Activated naive CD4-positive, alpha-beta T cell treated with anti-CD3 and anti-CD28 coated beads, Interleukin-2, amount 10 ng/mL, durations not matched to agents 7 days and 5 days (primary cell): ENCODE results near the gene B3GAT1.

Experiments used
- CTCF ChIA-PET: fragments of 350-600 bp; sonication (Branson Sonifier 250); formaldehyde crosslinking; loops from one replicate; lab custom pipeline; 2021; ENCODE audit warnings: antibody characterized with exemption; lab: Charles Lee
- DNase-seq: peaks from one replicate; pipeline ENCODE4 v3.0.0-alpha.2; 2020
- H3K27ac Mint-ChIP-seq: one replicate; pipeline ENCODE4 v1.8.0; 2021; ENCODE audit warnings: mild to moderate bottlenecking, moderate library complexity, mixed read lengths
- H3K27me3 Mint-ChIP-seq: one replicate; pipeline ENCODE4 v1.8.0; 2021; ENCODE audit warnings: mild to moderate bottlenecking, mixed read lengths
- H3K36me3 Mint-ChIP-seq: one replicate; pipeline ENCODE4 v1.8.0; 2021; ENCODE audit warnings: mixed read lengths
- H3K4me1 Mint-ChIP-seq: one replicate; pipeline ENCODE4 v1.8.0; 2021; ENCODE audit warnings: mixed read lengths
- H3K4me3 Mint-ChIP-seq: one replicate; pipeline ENCODE4 v1.8.0; 2021; ENCODE audit warnings: mild to moderate bottlenecking, moderate library complexity, mixed read lengths
- H3K9me3 Mint-ChIP-seq: one replicate; pipeline ENCODE4 v1.8.0; 2021; ENCODE audit warnings: mixed read lengths

Gene B3GAT1

GRCh38 chr11:134383576-134384221, 28.3 kb downstream of the B3GAT1 start:
- Mint-ChIP-seq H3K36me3 (no peaks in the 10 kb centered on the region), H3K4me3 (no peak overlapping the region), H3K27me3 (peaks cover 89% of the 10 kb centered on the region), H3K4me1 (peaks cover 39% of the 10 kb centered on the region), H3K27ac (no peak overlapping the region), H3K9me3 (no peaks in the 10 kb centered on the region)
- CTCF ChIA-PET, result no interaction called here
- DNase-seq, result no peak

GRCh38 chr11:134382830-134383229, 29.2 kb downstream of the B3GAT1 start:
- H3K9me3 Mint-ChIP-seq, result no peaks in the 10 kb centered on the region
- CTCF ChIA-PET, result no interaction called here
- H3K36me3 Mint-ChIP-seq, result no peaks in the 10 kb centered on the region
- no peak overlapping the region for H3K27ac Mint-ChIP-seq
- no peak overlapping the region for H3K4me3 Mint-ChIP-seq
- no peak for DNase-seq
- peaks cover 86% of the 10 kb centered on the region for H3K27me3 Mint-ChIP-seq
- H3K4me1 Mint-ChIP-seq, result peaks cover 31% of the 10 kb centered on the region

- CTCF ChIA-PET, result no interaction called here
- no peak overlapping the region for H3K27ac Mint-ChIP-seq
- H3K27me3 Mint-ChIP-seq, result peaks cover 85% of the 10 kb centered on the region
- H3K4me1 Mint-ChIP-seq, result peaks cover 26% of the 10 kb centered on the region
- DNase-seq, result no peak
- no peaks in the 10 kb centered on the region for H3K9me3 Mint-ChIP-seq
- no peak overlapping the region for H3K4me3 Mint-ChIP-seq
- H3K36me3 Mint-ChIP-seq, result no peaks in the 10 kb centered on the region
Observed at GRCh38 chr11:134382257-134382656, 29.8 kb downstream of the B3GAT1 start.

- no peak overlapping the region for H3K27ac Mint-ChIP-seq
- no peak for DNase-seq
- H3K36me3 Mint-ChIP-seq, result no peaks in the 10 kb centered on the region
- no peak overlapping the region for H3K4me3 Mint-ChIP-seq
- CTCF ChIA-PET, result no interaction called here
- peaks cover 76% of the 10 kb centered on the region for H3K27me3 Mint-ChIP-seq
- peaks cover 11% of the 10 kb centered on the region for H3K4me1 Mint-ChIP-seq
- no peaks in the 10 kb centered on the region for H3K9me3 Mint-ChIP-seq
Observed at GRCh38 chr11:134380785-134381184, 31.3 kb downstream of the B3GAT1 start.

DNA sequence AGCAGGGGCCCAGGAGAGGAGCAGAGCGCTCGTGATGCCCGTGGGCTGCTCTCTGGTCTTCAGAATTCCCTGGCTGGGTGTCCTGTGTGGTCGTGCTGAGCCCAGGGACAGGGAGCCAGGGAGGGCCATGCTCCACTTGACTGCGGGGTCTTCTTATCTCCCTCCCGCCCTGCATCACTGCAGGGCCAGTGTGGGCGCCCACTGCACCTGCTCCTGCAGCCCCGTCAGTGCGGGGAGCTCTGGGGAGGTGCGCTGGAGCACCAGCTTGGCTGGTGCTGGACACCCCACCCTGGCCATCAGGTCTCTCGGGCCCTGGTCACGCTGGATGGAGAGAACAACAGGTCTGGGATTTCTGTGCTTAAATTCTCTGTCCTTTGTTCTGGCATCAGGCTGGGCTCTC, 31.8 kb downstream of the B3GAT1 start:
- peaks cover 7% of the 10 kb centered on the region for H3K4me1 Mint-ChIP-seq
- DNase-seq, result no peak
- H3K9me3 Mint-ChIP-seq, result no peaks in the 10 kb centered on the region
- no peak overlapping the region for H3K27ac Mint-ChIP-seq
- no peaks in the 10 kb centered on the region for H3K36me3 Mint-ChIP-seq
- H3K27me3 Mint-ChIP-seq, result peaks cover 71% of the 10 kb centered on the region
- CTCF ChIA-PET, result no interaction called here
- H3K4me3 Mint-ChIP-seq, result no peak overlapping the region

- CTCF ChIA-PET, result no interaction called here
- Mint-ChIP-seq H3K9me3 (no peaks in the 10 kb centered on the region), H3K27ac (no peak overlapping the region), H3K4me3 (no peak overlapping the region), H3K4me1 (no peaks in the 10 kb centered on the region), H3K27me3 (peaks cover 61% of the 10 kb centered on the region), H3K36me3 (no peaks in the 10 kb centered on the region)
- DNase-seq, result no peak
Observed at GRCh38 chr11:134379241-134379640, 32.8 kb downstream of the B3GAT1 start.

GRCh38 chr11:134377876-134378275, 34.2 kb downstream of the B3GAT1 start:
- H3K36me3 Mint-ChIP-seq, result no peaks in the 10 kb centered on the region
- H3K27me3 Mint-ChIP-seq, result peaks cover 47% of the 10 kb centered on the region
- no peaks in the 10 kb centered on the region for H3K9me3 Mint-ChIP-seq
- no peak for DNase-seq
- no peaks in the 10 kb centered on the region for H3K4me1 Mint-ChIP-seq
- H3K4me3 Mint-ChIP-seq, result no peak overlapping the region
- no peak overlapping the region for H3K27ac Mint-ChIP-seq
- CTCF ChIA-PET, result interaction anchor here (0.9 kb wide), 1 partner anchor 11 kb away, joined by 3 read pairs; no protein-coding TSS in a partner anchor

- Mint-ChIP-seq H3K36me3 (no peaks in the 10 kb centered on the region), H3K27me3 (peaks cover 36% of the 10 kb centered on the region), H3K27ac (no peak overlapping the region), H3K9me3 (no peaks in the 10 kb centered on the region), H3K4me1 (no peaks in the 10 kb centered on the region), H3K4me3 (no peak overlapping the region)
- CTCF ChIA-PET, result interaction anchor here (0.6 kb wide), 1 partner anchor 1168 kb away, joined by 3 read pairs; no protein-coding TSS in a partner anchor
- DNase-seq, result no peak
Observed at GRCh38 chr11:134376150-134376921, 35.7 kb downstream of the B3GAT1 start.

DNA sequence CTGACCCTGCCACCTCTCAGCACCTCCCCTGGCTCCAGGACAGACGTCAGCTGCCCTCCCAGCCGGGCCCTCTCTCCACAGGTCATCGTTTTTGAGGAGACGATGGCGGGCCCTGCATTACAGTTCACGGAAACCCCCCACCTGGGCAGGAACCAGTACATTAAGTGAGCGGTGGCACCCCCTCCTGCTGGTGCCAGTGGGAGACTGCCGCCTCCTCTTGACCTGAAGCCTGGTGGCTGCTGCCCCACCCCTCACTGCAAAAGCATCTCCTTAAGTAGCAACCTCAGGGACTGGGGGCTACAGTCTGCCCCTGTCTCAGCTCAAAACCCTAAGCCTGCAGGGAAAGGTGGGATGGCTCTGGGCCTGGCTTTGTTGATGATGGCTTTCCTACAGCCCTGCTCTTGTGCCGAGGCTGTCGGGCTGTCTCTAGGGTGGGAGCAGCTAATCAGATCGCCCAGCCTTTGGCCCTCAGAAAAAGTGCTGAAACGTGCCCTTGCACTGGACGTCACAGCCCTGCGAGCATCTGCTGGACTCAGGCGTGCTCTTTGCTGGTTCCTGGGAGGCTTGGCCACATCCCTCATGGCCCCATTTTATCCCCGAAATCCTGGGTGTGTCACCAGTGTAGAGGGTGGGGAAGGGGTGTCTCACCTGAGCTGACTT, 37.0 kb downstream of the B3GAT1 start:
- peaks cover 25% of the 10 kb centered on the region for H3K27me3 Mint-ChIP-seq
- no peaks in the 10 kb centered on the region for H3K36me3 Mint-ChIP-seq
- no peak for DNase-seq
- no peaks in the 10 kb centered on the region for H3K4me1 Mint-ChIP-seq
- H3K9me3 Mint-ChIP-seq, result no peaks in the 10 kb centered on the region
- CTCF ChIA-PET, result no interaction called here
- no peak overlapping the region for H3K4me3 Mint-ChIP-seq
- no peak overlapping the region for H3K27ac Mint-ChIP-seq

DNA sequence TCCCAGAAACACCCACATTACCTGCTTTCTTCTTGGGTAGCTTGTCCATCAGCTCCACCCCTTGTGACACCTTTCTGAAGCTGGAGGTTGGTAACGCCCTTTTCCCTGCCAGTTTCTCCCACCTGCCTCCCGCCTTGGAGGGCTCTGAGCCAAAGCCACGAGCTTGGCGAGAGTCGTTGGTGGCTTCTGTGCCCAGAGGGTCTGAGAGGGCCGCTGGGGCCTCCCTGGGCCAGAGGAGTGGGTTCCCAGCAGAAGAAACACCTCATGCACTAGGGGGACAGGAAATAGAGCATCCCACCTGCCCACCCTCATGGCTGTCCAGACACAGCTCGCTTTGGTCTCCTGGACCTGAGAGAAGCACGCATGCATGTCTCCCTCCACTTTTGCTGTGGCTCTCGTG, 37.9 kb downstream of the B3GAT1 start:
- CTCF ChIA-PET, result no interaction called here

DNA sequence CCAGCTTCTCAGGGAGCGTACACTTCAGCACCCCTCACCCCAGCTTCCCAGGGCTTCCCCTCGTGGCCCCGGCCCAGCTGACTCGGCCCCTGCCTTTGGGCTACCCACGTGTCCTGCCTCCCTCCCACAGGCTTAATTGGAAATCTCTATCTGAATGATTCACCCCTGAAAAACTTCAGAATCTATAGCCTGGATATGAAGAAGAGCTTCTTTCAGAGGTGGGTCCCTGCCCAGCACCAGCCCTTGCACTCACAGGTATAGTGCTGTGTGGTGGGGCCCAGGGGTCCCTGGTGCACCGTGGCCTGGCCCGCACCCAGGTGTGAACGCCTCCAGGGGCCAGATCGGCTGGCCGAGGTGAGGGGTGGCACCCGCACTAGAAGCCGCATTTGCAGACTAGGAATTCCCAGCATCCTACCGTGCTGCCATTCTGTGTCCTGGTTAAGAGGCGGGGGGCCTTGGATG, 38.4 kb downstream of the B3GAT1 start:
- no peaks in the 10 kb centered on the region for H3K36me3 Mint-ChIP-seq

More for the DNA sequence above, 37.9 kb downstream of the B3GAT1 start:
- H3K9me3 Mint-ChIP-seq, result no peaks in the 10 kb centered on the region
- no peak overlapping the region for H3K27ac Mint-ChIP-seq
- peaks cover 17% of the 10 kb centered on the region for H3K27me3 Mint-ChIP-seq
- no peak for DNase-seq
- no peaks in the 10 kb centered on the region for H3K4me1 Mint-ChIP-seq
- no peaks in the 10 kb centered on the region for H3K36me3 Mint-ChIP-seq
- no peak overlapping the region for H3K4me3 Mint-ChIP-seq

DNA sequence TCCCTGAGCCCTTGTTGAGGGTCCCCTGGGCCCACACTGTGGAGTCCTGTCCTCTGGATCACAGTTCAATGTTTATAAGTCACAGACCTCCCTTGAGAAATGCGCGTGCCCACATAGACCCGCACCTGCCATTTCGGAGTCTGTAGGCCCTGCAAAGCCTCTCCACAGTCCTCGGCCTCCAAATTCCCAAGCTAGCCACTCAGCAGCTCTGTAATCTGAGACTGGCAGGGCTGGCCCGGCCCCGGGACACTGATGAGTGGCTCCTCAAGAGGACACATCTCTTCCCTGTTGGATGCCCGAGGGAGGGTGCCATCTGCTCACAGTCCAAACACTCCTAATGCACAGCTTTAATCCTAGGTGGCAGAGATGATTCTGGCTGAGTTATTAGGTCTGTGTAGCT, 39.1 kb downstream of the B3GAT1 start:
- H3K9me3 Mint-ChIP-seq, result no peaks in the 10 kb centered on the region
- no peaks in the 10 kb centered on the region for H3K4me1 Mint-ChIP-seq
- H3K27ac Mint-ChIP-seq, result no peak overlapping the region
- CTCF ChIA-PET, result no interaction called here
- no peak for DNase-seq
- peaks cover 10% of the 10 kb centered on the region for H3K27me3 Mint-ChIP-seq
- no peaks in the 10 kb centered on the region for H3K36me3 Mint-ChIP-seq
- no peak overlapping the region for H3K4me3 Mint-ChIP-seq

More for the DNA sequence above, 38.4 kb downstream of the B3GAT1 start:
- Mint-ChIP-seq H3K4me3 (no peak overlapping the region), H3K27ac (peak overlapping the region; percentile 33), H3K27me3 (peaks cover 11% of the 10 kb centered on the region), H3K9me3 (no peaks in the 10 kb centered on the region), H3K4me1 (no peaks in the 10 kb centered on the region)
- DNase-seq, result no peak
- CTCF ChIA-PET, result no interaction called here

GRCh38 chr11:134372536-134372935, 39.5 kb downstream of the B3GAT1 start:
- Mint-ChIP-seq H3K4me1 (no peaks in the 10 kb centered on the region), H3K4me3 (no peak overlapping the region)
- CTCF ChIA-PET, result no interaction called here

GRCh38 chr11:134371436-134372185, 40.4 kb downstream of the B3GAT1 start:
- Mint-ChIP-seq H3K9me3 (no peaks in the 10 kb centered on the region), H3K36me3 (no peaks in the 10 kb centered on the region), H3K4me1 (no peaks in the 10 kb centered on the region), H3K4me3 (no peak overlapping the region), H3K27ac (no peak overlapping the region), H3K27me3 (peaks cover 3% of the 10 kb centered on the region)
- CTCF ChIA-PET, result interaction anchor here (0.7 kb wide), 1 partner anchor 172 kb away, joined by 4 read pairs; no protein-coding TSS in a partner anchor
- DNase-seq, result no peak

More at GRCh38 chr11:134372536-134372935, 39.5 kb downstream of the B3GAT1 start:
- peaks cover 6% of the 10 kb centered on the region for H3K27me3 Mint-ChIP-seq
- DNase-seq, result no peak
- H3K36me3 Mint-ChIP-seq, result no peaks in the 10 kb centered on the region
- no peak overlapping the region for H3K27ac Mint-ChIP-seq
- H3K9me3 Mint-ChIP-seq, result no peaks in the 10 kb centered on the region
